Activated naive CD8-positive, alpha-beta T cell treated with anti-CD3 and anti-CD28 coated beads for 36 hours (primary cell): ENCODE results near the gene TPP2. TPM values are rescaled to one million over a fixed set of nuclear protein-coding genes. Genes with fewer than 3 reads are reported as not detected.

Experiments
- DNase-seq: peaks from one replicate; pipeline ENCODE4 v3.0.0; 2021
- H3K27ac Mint-ChIP-seq: one replicate; pipeline ENCODE4 v1.8.0; 2022; ENCODE audit warnings: mild to moderate bottlenecking, moderate library complexity, mixed read lengths
- H3K27me3 Mint-ChIP-seq: one replicate; pipeline ENCODE4 v1.8.0; 2022; ENCODE audit warnings: mild to moderate bottlenecking, mixed read lengths
- H3K36me3 Mint-ChIP-seq: one replicate; pipeline ENCODE4 v1.8.0; 2021; ENCODE audit warnings: mild to moderate bottlenecking, mixed read lengths
- H3K4me1 Mint-ChIP-seq: one replicate; pipeline ENCODE4 v1.8.0; 2021; ENCODE audit warnings: mixed read lengths
- H3K4me3 Mint-ChIP-seq: one replicate; pipeline ENCODE4 v1.8.0; 2022; ENCODE audit warnings: mild to moderate bottlenecking, moderate library complexity, mixed read lengths
- H3K9me3 Mint-ChIP-seq: one replicate; pipeline ENCODE4 v1.8.0; 2022; ENCODE audit warnings: mixed read lengths
- total RNA-seq, 2 experiments: library from RNA; stranded (reverse); gene quantifications; one replicate each; pipeline ENCODE4 v1.2.3, GENCODE V29; 2021

The TPP2 gene
- total RNA-seq, 2 experiments from 2014 or later: 78.4 to 84.0 TPM

DNA sequence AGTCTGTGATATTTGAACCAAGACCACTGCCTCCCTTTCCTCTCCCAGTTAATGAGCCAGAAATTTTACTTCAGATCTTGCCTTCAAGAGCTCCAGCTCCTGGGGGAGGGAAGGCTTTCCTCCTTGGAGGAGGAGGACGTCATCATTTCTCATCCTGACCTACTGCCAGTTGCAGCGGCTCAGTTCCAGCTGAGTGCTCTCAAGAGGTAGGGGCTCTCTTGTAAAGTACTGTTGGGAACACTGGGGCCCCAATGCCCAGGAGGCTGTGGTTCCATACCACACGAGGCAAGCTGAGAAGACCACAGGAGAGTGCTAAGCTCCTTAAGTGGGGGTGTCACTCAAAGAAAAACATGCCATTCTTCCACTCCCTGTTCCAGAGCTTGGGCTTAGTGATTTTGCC is 61.9 kb downstream of the TPP2 start:
- H3K9me3 Mint-ChIP-seq: peaks cover 4% of the 10 kb centered on the region
- no peaks in the 10 kb centered on the region for H3K27me3 Mint-ChIP-seq
- no peak overlapping the region for H3K4me3 Mint-ChIP-seq
- H3K36me3 Mint-ChIP-seq: peaks cover 34% of the 10 kb centered on the region
- no peak overlapping the region for H3K27ac Mint-ChIP-seq
- no peaks in the 10 kb centered on the region for H3K4me1 Mint-ChIP-seq
- no peak for DNase-seq

DNA sequence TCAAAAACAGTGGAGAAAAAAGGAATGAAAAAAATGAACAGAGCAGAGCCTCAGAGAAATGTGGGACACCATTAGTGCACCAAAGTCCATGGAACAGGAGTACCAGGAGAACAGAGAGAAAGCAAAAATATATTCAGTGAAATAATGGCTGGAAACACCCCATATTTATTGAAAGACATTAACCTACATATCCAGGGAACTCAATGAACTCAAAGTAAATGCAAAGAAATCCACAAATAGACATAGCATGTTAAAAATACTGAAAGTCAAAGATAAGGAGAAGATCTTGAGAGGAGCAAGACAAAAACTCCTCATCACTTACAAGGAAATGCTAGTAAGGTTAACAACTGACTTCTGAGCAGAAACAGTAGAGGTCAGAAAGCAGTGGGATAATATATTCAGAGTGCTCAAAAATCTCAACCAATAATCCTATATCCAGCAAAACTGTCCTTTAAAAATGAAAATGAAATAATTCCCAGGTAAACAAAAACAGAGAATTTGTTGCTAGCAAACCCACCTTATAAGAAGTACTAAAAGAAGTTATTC is 62.5 kb downstream of the TPP2 start:
- no peak for DNase-seq
- Mint-ChIP-seq H3K27ac (no peak overlapping the region), H3K4me3 (no peak overlapping the region), H3K36me3 (peaks cover 40% of the 10 kb centered on the region), H3K27me3 (no peaks in the 10 kb centered on the region), H3K9me3 (peaks cover 4% of the 10 kb centered on the region), H3K4me1 (no peaks in the 10 kb centered on the region)

GRCh38 chr13:102667023-102667422 is 70.2 kb downstream of the TPP2 start:
- no peak for DNase-seq
- Mint-ChIP-seq H3K27me3 (no peaks in the 10 kb centered on the region), H3K4me1 (no peaks in the 10 kb centered on the region), H3K4me3 (no peak overlapping the region), H3K36me3 (peaks cover 66% of the 10 kb centered on the region), H3K9me3 (peaks cover 21% of the 10 kb centered on the region), H3K27ac (no peak overlapping the region)

- no peak overlapping the region for H3K27ac Mint-ChIP-seq
Measured at GRCh38 chr13:102667911-102668310, 71.1 kb downstream of the TPP2 start.

DNA sequence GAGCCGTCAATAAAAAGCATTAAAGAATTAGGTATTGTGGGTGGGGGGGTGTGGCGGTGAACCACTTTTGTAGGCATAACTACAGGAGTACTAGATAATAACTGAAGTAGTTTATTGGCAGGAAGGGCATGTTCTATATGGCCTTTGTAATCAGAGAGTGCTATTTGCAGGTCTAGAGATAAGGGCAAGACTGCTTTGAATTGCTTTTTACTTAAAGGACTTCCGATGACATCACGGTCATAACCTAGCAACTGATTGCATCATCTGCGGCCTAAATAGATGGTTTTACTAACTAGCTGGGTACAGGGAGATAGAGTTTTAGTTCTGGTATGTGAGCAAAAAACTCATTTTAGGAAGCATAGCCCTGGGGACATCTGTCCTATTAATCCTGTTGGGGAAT is 73.3 kb downstream of the TPP2 start:
- Mint-ChIP-seq H3K4me1 (no peaks in the 10 kb centered on the region), H3K4me3 (no peak overlapping the region), H3K36me3 (peaks cover 60% of the 10 kb centered on the region), H3K9me3 (peaks cover 21% of the 10 kb centered on the region), H3K27ac (no peak overlapping the region), H3K27me3 (no peaks in the 10 kb centered on the region)
- DNase-seq: no peak

More at GRCh38 chr13:102667911-102668310, 71.1 kb downstream of the TPP2 start:
- Mint-ChIP-seq H3K4me1 (no peaks in the 10 kb centered on the region), H3K9me3 (peaks cover 21% of the 10 kb centered on the region), H3K27me3 (no peaks in the 10 kb centered on the region), H3K4me3 (no peak overlapping the region), H3K36me3 (peaks cover 66% of the 10 kb centered on the region)
- DNase-seq: no peak

DNA sequence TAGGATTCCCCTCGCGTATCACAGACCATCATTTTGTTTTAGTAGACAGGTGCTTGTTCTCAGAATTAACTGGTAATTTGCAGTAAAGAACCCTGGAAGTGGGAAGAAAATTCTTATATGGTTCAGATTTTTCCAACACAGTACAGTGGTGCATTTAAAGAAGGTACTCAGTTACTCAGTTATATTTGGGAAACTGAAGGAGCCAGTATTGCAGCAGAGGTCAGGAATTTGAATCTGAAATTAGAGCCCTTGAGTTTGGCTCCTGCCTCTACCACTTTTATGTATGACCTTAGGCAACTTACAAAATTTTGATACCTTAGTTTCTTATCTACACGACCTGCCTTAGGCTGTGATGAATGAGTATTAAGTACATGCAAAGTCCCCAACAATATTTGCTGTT is 78.3 kb downstream of the TPP2 start:
- no peaks in the 10 kb centered on the region for H3K27me3 Mint-ChIP-seq
- DNase-seq: no peak
- no peaks in the 10 kb centered on the region for H3K9me3 Mint-ChIP-seq
- H3K36me3 Mint-ChIP-seq: peaks cover 35% of the 10 kb centered on the region
- H3K4me1 Mint-ChIP-seq: peaks cover 2% of the 10 kb centered on the region
- no peak overlapping the region for H3K27ac Mint-ChIP-seq
- no peak overlapping the region for H3K4me3 Mint-ChIP-seq

- Mint-ChIP-seq H3K4me3 (no peak overlapping the region), H3K4me1 (peaks cover 12% of the 10 kb centered on the region), H3K27me3 (no peaks in the 10 kb centered on the region), H3K27ac (no peak overlapping the region), H3K36me3 (peaks cover 23% of the 10 kb centered on the region), H3K9me3 (no peaks in the 10 kb centered on the region)
- no peak for DNase-seq
Measured at GRCh38 chr13:102677122-102677521, 80.3 kb downstream of the TPP2 start.

GRCh38 chr13:102678339-102679107 is 81.7 kb downstream of the TPP2 start:
- H3K27me3 Mint-ChIP-seq: no peaks in the 10 kb centered on the region
- H3K36me3 Mint-ChIP-seq: peaks cover 23% of the 10 kb centered on the region
- H3K4me3 Mint-ChIP-seq: no peak overlapping the region
- peaks cover 17% of the 10 kb centered on the region for H3K4me1 Mint-ChIP-seq
- H3K27ac Mint-ChIP-seq: no peak overlapping the region
- DNase-seq: no peak
- peaks cover 2% of the 10 kb centered on the region for H3K9me3 Mint-ChIP-seq

DNA sequence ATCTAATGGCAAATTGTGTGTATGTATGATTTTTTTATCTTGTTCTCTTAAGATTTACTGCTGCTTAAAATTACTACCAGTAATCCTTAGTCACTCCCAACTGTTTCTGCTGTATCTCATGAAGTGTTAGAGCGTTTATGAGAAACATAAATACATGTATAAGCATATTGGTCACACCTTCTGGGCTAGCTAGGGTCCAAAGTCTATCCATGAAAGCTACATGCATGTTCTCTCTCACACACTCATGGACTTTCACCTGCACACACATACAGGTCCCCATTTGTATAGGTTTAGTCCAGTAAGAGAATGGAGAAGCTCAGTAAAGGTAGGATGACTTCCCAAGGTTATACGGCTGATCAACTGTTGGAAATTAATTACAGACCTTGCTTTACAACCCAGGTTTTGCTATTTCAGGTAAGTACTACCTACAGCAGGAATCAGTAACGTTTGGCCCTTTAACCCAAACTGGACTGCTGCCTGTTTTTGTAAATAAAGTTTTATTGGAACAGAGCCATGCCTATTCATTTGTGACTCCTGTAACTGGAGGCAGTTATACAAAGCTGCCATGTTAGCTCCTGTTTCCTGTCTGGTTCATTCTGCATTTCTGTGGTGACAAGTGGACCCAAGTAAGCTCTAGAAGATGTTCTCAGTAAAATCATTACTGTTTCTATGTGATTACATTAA is 82.8 kb downstream of the TPP2 start:
- Mint-ChIP-seq H3K4me3 (no peak overlapping the region), H3K27me3 (no peaks in the 10 kb centered on the region), H3K4me1 (peaks cover 17% of the 10 kb centered on the region), H3K36me3 (peaks cover 20% of the 10 kb centered on the region), H3K27ac (peak overlapping the region; percentile 49), H3K9me3 (peaks cover 2% of the 10 kb centered on the region)
- DNase-seq: no peak

GRCh38 chr13:102680133-102680717 is 83.4 kb downstream of the TPP2 start:
- H3K27me3 Mint-ChIP-seq: no peaks in the 10 kb centered on the region
- no peak overlapping the region for H3K27ac Mint-ChIP-seq
- peaks cover 18% of the 10 kb centered on the region for H3K36me3 Mint-ChIP-seq
- H3K4me1 Mint-ChIP-seq: peaks cover 17% of the 10 kb centered on the region
- no peak for DNase-seq
- H3K4me3 Mint-ChIP-seq: no peak overlapping the region
- peaks cover 2% of the 10 kb centered on the region for H3K9me3 Mint-ChIP-seq

DNA sequence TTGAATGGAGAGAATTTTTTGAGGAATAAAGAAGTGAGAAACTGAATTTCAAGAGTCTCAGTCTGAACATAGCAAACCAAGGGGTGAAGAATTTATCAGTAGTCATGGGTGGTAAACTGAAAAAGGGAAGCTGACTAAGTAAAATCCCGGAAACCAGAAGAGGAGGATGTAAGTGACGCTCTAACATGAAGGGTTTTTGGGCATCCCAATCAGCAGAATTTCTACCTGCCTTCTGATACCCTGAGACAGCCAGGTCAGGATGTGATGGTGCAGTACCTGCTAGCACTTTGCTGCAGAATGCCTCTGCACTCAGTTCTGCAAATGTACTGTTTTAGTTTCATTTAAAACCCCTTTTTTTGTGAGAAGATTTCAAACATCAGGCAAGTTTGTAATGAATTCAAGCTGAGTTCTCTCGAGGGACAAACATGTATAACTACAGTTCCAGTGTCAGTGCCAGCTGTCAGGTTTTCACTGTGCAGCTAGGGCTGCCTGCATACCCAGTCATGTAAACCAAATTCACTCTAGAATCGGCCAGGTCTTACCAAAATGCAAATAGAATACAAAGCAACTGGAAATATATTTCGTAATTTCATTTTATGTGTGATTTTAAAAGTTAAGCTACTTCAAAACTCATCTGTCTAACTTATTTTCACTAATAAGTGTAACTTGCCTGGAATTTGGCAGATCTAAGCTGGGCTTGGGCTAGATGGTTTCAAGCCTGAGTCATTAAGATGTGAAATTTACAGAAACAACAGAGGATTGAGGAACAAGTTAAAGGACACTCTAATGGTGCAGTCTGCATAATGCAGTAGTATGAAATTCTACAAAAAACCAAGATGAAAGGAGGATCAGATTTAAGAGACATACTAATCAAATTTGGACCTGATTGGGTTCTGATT is 84.3 kb downstream of the TPP2 start:
- DNase-seq: no peak
- H3K36me3 Mint-ChIP-seq: peaks cover 18% of the 10 kb centered on the region
- no peak overlapping the region for H3K4me3 Mint-ChIP-seq
- peaks cover 2% of the 10 kb centered on the region for H3K9me3 Mint-ChIP-seq
- no peak overlapping the region for H3K27ac Mint-ChIP-seq
- peaks cover 19% of the 10 kb centered on the region for H3K4me1 Mint-ChIP-seq
- no peaks in the 10 kb centered on the region for H3K27me3 Mint-ChIP-seq

GRCh38 chr13:102682211-102682610 is 85.4 kb downstream of the TPP2 start:
- H3K27ac Mint-ChIP-seq: no peak overlapping the region
- peaks cover 2% of the 10 kb centered on the region for H3K9me3 Mint-ChIP-seq
- no peak for DNase-seq
- H3K27me3 Mint-ChIP-seq: no peaks in the 10 kb centered on the region
- peaks cover 25% of the 10 kb centered on the region for H3K4me1 Mint-ChIP-seq
- H3K36me3 Mint-ChIP-seq: peaks cover 15% of the 10 kb centered on the region
- H3K4me3 Mint-ChIP-seq: no peak overlapping the region

- H3K4me1 Mint-ChIP-seq: peaks cover 28% of the 10 kb centered on the region
- no peak overlapping the region for H3K4me3 Mint-ChIP-seq
- H3K36me3 Mint-ChIP-seq: peaks cover 12% of the 10 kb centered on the region
- peaks cover 2% of the 10 kb centered on the region for H3K9me3 Mint-ChIP-seq
- no peaks in the 10 kb centered on the region for H3K27me3 Mint-ChIP-seq
- DNase-seq: no peak
- no peak overlapping the region for H3K27ac Mint-ChIP-seq
Measured at GRCh38 chr13:102682727-102683126, 85.9 kb downstream of the TPP2 start.

- H3K27ac Mint-ChIP-seq: no peak overlapping the region
- H3K4me3 Mint-ChIP-seq: no peak overlapping the region
- H3K4me1 Mint-ChIP-seq: peaks cover 31% of the 10 kb centered on the region
- H3K36me3 Mint-ChIP-seq: peaks cover 8% of the 10 kb centered on the region
- no peak for DNase-seq
- peaks cover 2% of the 10 kb centered on the region for H3K9me3 Mint-ChIP-seq
- H3K27me3 Mint-ChIP-seq: no peaks in the 10 kb centered on the region
Measured at GRCh38 chr13:102683637-102684036, 86.9 kb downstream of the TPP2 start.
